H1 (cell line): ENCODE data around the gene HEXIM1. TPM values are rescaled to one million over a fixed set of nuclear protein-coding genes. Genes with fewer than 3 reads are reported as not detected.

Experiments
- CTCF ChIA-PET: fragments of 300-600 bp; sonication (Branson Sonifier 250); formaldehyde crosslinking; loops from one replicate; lab custom pipeline; 2021; ENCODE audit not compliant: partially characterized antibody; lab: Charles Lee
- POLR2A ChIA-PET: fragments of 300-600 bp; sonication (Branson Sonifier 250); formaldehyde crosslinking; loops from one replicate; lab custom pipeline; 2021; ENCODE audit warnings: inconsistent platforms; ENCODE audit not compliant: partially characterized antibody; lab: Charles Lee
- DNase-seq, 2 experiments: peaks; one replicate each; pipeline versions ENCODE4 v3.0.0 to v3.0.0-alpha.2; 2010 to 2022; ENCODE audit warnings: low spot score in 2 of 2, low read depth in 1 of 2, mixed read lengths in 1 of 2
- FAIRE-seq: peaks from 2 replicates; lab custom pipeline; 2011; peaks lifted over from hg19 to GRCh38; lab: Jason Lieb, UNC
- H2AFZ ChIP-seq: 2 replicates; pipeline ENCODE4 v1.8.1; 2012; ENCODE audit warnings: low read length, inconsistent platforms
- H2AK5ac ChIP-seq: 2 replicates; pipeline ENCODE4 v1.6.1; 2013; ENCODE audit warnings: low read depth, low read length
- H2BK120ac ChIP-seq: replicated peaks from 2 replicates; pipeline ENCODE3; 2013; ENCODE audit warnings: low read depth, low read length, inconsistent platforms
- H2BK12ac ChIP-seq: 2 replicates; pipeline ENCODE4 v1.6.1; 2013; ENCODE audit warnings: low read depth, low read length
- H2BK15ac ChIP-seq: 2 replicates; pipeline ENCODE4 v1.6.1; 2013; ENCODE audit warnings: low read length
- H2BK20ac ChIP-seq: 2 replicates; pipeline ENCODE4 v1.6.1; 2013; ENCODE audit warnings: low read length
- H2BK5ac ChIP-seq: 2 replicates; pipeline ENCODE4 v1.6.1; 2013; ENCODE audit warnings: low read depth, low read length
- H3K14ac ChIP-seq: 2 replicates; pipeline ENCODE4 v1.6.1; 2013; ENCODE audit warnings: inconsistent platforms; ENCODE audit not compliant: insufficient read length
- H3K18ac ChIP-seq: 2 replicates; pipeline ENCODE4 v1.6.1; 2013; ENCODE audit warnings: low read length; ENCODE audit errors: extremely low read depth
- H3K23ac ChIP-seq: 2 replicates; pipeline ENCODE4 v1.6.1; 2013; ENCODE audit warnings: inconsistent platforms; ENCODE audit not compliant: insufficient read length
- H3K23me2 ChIP-seq: 2 replicates; pipeline ENCODE4 v1.6.1; 2013; ENCODE audit warnings: low read depth, low read length
- H3K27ac ChIP-seq: 2 replicates; pipeline ENCODE4 v1.6.1; 2011; ENCODE audit warnings: low read depth, low read length, inconsistent platforms
- H3K27me3 ChIP-seq, 4 experiments: replicated peaks in 1 of 4; 1 replicate in 1 of 4; 2 replicates in 3 of 4; pipeline versions ENCODE4 v1.6.1 to v1.8.1; 2011 to 2013; ENCODE audit warnings: low read length in 3 of 4, mild to moderate bottlenecking in 3 of 4, inconsistent platforms in 2 of 4, mixed read lengths in 2 of 4, moderate library complexity in 1 of 4; ENCODE audit not compliant: control insufficient read depth in 3 of 4, insufficient read depth in 3 of 4; ENCODE audit errors: extremely low read depth in 1 of 4
- H3K36me3 ChIP-seq, 4 experiments: 2 replicates each; pipeline versions ENCODE4 v1.6.1 to v1.8.1; 2011 to 2013; ENCODE audit warnings: mild to moderate bottlenecking in 4 of 4, low read length in 3 of 4, moderate library complexity in 2 of 4, control low read depth in 1 of 4, inconsistent platforms in 1 of 4; ENCODE audit not compliant: insufficient read depth in 4 of 4, control insufficient read depth in 2 of 4
- H3K4ac ChIP-seq: replicated peaks from 2 replicates; pipeline ENCODE3; 2013; ENCODE audit warnings: low read length, low read depth, mixed read lengths, inconsistent platforms; ENCODE audit not compliant: insufficient read length
- H3K4me1 ChIP-seq, 4 experiments: replicated peaks in 1 of 4; 1 replicate in 1 of 4; 2 replicates in 3 of 4; pipeline versions ENCODE4 v1.6.1 to v1.8.1; 2011 to 2013; ENCODE audit warnings: low read length in 3 of 4, inconsistent platforms in 2 of 4, mixed read lengths in 1 of 4; ENCODE audit not compliant: insufficient read depth in 4 of 4, control insufficient read depth in 3 of 4
- H3K4me2 ChIP-seq, 2 experiments: 2 replicates each; pipeline versions ENCODE4 v1.6.1 to v1.8.1; 2011 to 2013; ENCODE audit warnings: low read depth in 2 of 2, low read length in 2 of 2, control low read depth in 1 of 2, inconsistent platforms in 1 of 2, mild to moderate bottlenecking in 1 of 2; ENCODE audit not compliant: insufficient read depth in 1 of 2
- H3K4me3 ChIP-seq, 4 experiments: fragments of 200-600, 300-600 bp in 1 of 4; sonication (generic), shearing (Covaris generic), sonication (Bioruptor Twin) in 1 of 4; 2 replicates each; pipeline versions ENCODE4 v1.5.1 to v1.8.1; 2011 to 2016; ENCODE audit warnings: low read length in 4 of 4, low read depth in 3 of 4, control low read depth in 2 of 4, inconsistent platforms in 2 of 4, mild to moderate bottlenecking in 2 of 4, mixed read lengths in 1 of 4, moderate library complexity in 1 of 4; ENCODE audit not compliant: insufficient read depth in 2 of 4; ENCODE audit errors: extremely low read depth in 1 of 4
- H3K56ac ChIP-seq: replicated peaks from 2 replicates; pipeline ENCODE3; 2013; ENCODE audit warnings: low read depth, mild to moderate bottlenecking, mixed read lengths, low read length, inconsistent platforms; ENCODE audit not compliant: insufficient read length
- H3K79me1 ChIP-seq: 2 replicates; pipeline ENCODE4 v1.6.1; 2013; ENCODE audit warnings: low read depth, low read length, control low read depth
- H3K79me2 ChIP-seq, 2 experiments: 2 replicates each; pipeline versions ENCODE4 v1.6.1 to v1.8.1; 2012 to 2013; ENCODE audit warnings: low read length in 2 of 2, mild to moderate bottlenecking in 2 of 2, inconsistent platforms in 1 of 2; ENCODE audit not compliant: insufficient read depth in 2 of 2, control insufficient read depth in 1 of 2
- H3K9ac ChIP-seq, 4 experiments: replicated peaks in 1 of 4; 1 replicate in 1 of 4; 2 replicates in 3 of 4; pipeline versions ENCODE4 v1.6.1 to v1.8.1; 2011 to 2013; ENCODE audit warnings: low read depth in 3 of 4, low read length in 3 of 4, control low read depth in 2 of 4, mild to moderate bottlenecking in 2 of 4, moderate library complexity in 2 of 4, inconsistent platforms in 1 of 4; ENCODE audit errors: extremely low read depth in 1 of 4
- H3K9me3 ChIP-seq, 2 experiments: 2 replicates each; pipeline versions ENCODE4 v1.6.1 to v1.8.1; 2012 to 2013; ENCODE audit warnings: mild to moderate bottlenecking in 2 of 2, moderate library complexity in 2 of 2, control low read depth in 1 of 2, inconsistent platforms in 1 of 2, low read depth in 1 of 2, low read length in 1 of 2, mixed read lengths in 1 of 2; ENCODE audit not compliant: insufficient read depth in 2 of 2
- H4K20me1 ChIP-seq, 2 experiments: replicated peaks in 1 of 2; 2 replicates each; pipeline versions ENCODE3 to v1.8.1; 2011 to 2013; ENCODE audit warnings: inconsistent platforms in 2 of 2, low read length in 2 of 2, mild to moderate bottlenecking in 1 of 2; ENCODE audit not compliant: insufficient read depth in 2 of 2, control insufficient read depth in 1 of 2
- H4K5ac ChIP-seq: 2 replicates; pipeline ENCODE4 v1.6.1; 2013; ENCODE audit warnings: low read length, low read depth, mixed read lengths, inconsistent platforms; ENCODE audit not compliant: insufficient read length
- H4K8ac ChIP-seq: 2 replicates; pipeline ENCODE4 v1.8.0; 2013; ENCODE audit warnings: mild to moderate bottlenecking, moderate library complexity, low read length, inconsistent platforms; ENCODE audit not compliant: insufficient read depth; ENCODE audit errors: extremely low read depth
- H4K91ac ChIP-seq: replicated peaks from 2 replicates; pipeline ENCODE3; 2013; ENCODE audit warnings: low read length, mixed read lengths, inconsistent platforms; ENCODE audit not compliant: insufficient read length
- BCL11A ChIP-seq, 2 experiments: IDR thresholded peaks; one replicate each; pipeline ENCODE4 v1.6.1; 2011; ENCODE audit warnings: low read depth in 2 of 2, low read length in 2 of 2, mild to moderate bottlenecking in 2 of 2
- CHD1 ChIP-seq: IDR thresholded peaks from 2 replicates; pipeline ENCODE4 v1.6.1; 2012; ENCODE audit warnings: low read depth, low read length, improper control_type of control experiment
- CHD2 ChIP-seq: IDR thresholded peaks from 2 replicates; pipeline ENCODE4 v1.6.1; 2012; ENCODE audit warnings: low read length, improper control_type of control experiment
- CTBP2 ChIP-seq: IDR thresholded peaks from 2 replicates; pipeline ENCODE4 v1.7.0; 2011; ENCODE audit warnings: borderline replicate concordance, mild to moderate bottlenecking, moderate library complexity, mixed read lengths, low read length; ENCODE audit not compliant: insufficient read depth, insufficient read length
- NANOG ChIP-seq: IDR thresholded peaks from 2 replicates; pipeline ENCODE4 v1.6.1; 2011; ENCODE audit warnings: low read length, low read depth, mild to moderate bottlenecking, inconsistent platforms; ENCODE audit not compliant: insufficient read depth, poor library complexity, severe bottlenecking
- POU5F1 ChIP-seq: IDR thresholded peaks from 2 replicates; pipeline ENCODE4 v1.6.1; 2011; ENCODE audit warnings: low read depth, mild to moderate bottlenecking, low read length, moderate library complexity
- RNF2 ChIP-seq: fragments of 200-900, 300-1000 bp; sonication (generic); IDR thresholded peaks from 2 replicates; pipeline ENCODE4 v1.7.1; 2016; ENCODE audit warnings: borderline replicate concordance, low read depth, mild to moderate bottlenecking, antibody characterized with exemption, low read length; ENCODE audit not compliant: poor library complexity, severe bottlenecking; ENCODE audit errors: missing control alignments
- whole genome bisulfite sequencing, 2 experiments: shearing (Covaris generic) in 1 of 2; methylation state at CpG; one replicate each; pipeline versions ENCODE4 v1.1.6 to v1.1.7; 2013 to 2015; ENCODE audit warnings: low lambda C conversion rate in 2 of 2, mixed read lengths in 2 of 2, inconsistent platforms in 1 of 2, low coverage in 1 of 2, missing lambda C conversion rate in 1 of 2; ENCODE audit not compliant: insufficient replicate concordance in 2 of 2, insufficient coverage in 1 of 2, insufficient read length in 1 of 2; ENCODE audit errors: extremely low coverage in 1 of 2, missing lambda C conversion rate in 1 of 2; 5-methylcytosine and 5-hydroxymethylcytosine counted together
- polyA plus RNA-seq, 7 experiments: library from polyadenylated mRNA; depleted of rRNA in 3 of 7; stranded (reverse) in 5 of 7; unstranded in 2 of 7; fragments of >200 nt in 5 of 7; fragments of 200-250 nt in 2 of 7; gene quantifications; 1 replicate in 5 of 7; 2 replicates in 1 of 7; 4 replicates in 1 of 7; pipeline versions ENCODE4 v1.2.1 to v1.2.3, GENCODE V29; 2011 to 2013; ENCODE audit warnings: missing spikeins in 2 of 7, mixed read lengths in 2 of 7
- total RNA-seq: library from RNA; stranded (reverse); fragmentation: NEBNext Ultra II Directional; extraction: Animal tissue kit (Norgen Biotek cat#: 25700); gene quantifications from 2 replicates; pipeline ENCODE4 v1.2.1, GENCODE V29; 2021
- TF ChIP-seq, protein P1 (sequence below): IDR thresholded peaks from 2 replicates; pipeline ENCODE4 v1.6.1; 2012; ENCODE audit warnings: low read length, inconsistent platforms

The HEXIM1 gene
- total and polyA plus RNA-seq, 2 of the 8 experiments (the other 6 are each of a cell fraction or from before 2014, with no cell fraction given): 9.1 to 38.3 TPM

DNA sequence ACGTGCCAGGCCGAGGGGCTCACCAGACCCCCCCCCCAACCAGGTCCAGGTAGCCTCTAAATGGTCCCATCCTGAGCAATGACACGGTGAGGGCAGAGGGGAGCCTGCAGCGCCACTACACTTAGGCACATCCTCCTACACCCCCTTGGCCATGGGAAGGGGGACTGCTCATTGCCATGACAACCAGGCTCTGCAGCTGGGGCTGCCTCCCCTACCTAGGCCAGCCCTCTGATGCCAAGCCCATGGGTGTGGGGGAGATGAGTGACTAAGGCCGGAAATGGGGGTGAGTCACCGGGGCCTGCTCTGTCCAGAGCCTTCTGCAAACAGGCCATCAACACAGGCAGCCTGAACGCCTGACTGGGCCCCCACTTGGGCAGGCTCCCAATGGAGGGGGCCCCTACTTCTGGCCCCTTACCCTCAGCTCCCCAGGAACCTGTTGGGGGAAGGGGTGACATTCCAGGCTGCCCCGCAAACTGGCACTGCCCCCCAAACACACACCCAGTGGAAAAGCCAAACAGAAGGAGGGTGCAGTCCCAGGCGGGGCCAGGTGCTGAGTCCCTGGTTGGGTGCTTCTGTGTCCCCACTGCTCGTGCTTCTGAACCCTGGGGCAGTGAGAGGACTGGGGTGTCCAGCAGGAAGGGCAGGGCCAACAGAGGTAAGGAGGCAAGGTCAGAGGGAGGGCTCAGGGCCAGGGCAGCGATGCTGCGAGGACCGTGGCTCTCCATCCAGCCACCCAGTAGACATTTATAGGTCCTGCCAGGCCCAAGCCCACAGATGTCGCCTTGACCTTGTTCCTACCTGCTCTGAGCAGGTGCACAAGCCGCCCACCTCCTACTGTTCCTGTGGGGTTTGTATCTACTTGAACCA lies 24.1 kb upstream of the HEXIM1 start:
- 87% methylated on average over 13 of the region's 15 CpGs; no CpG with 5 or more reads in 1 of the 2 experiments for WGBS, 2 experiments
- no peak overlapping the region for H3K56ac ChIP-seq
- ChIA-PET POLR2A (interaction anchor here (1.0 to 15.8 kb wide), 3 partner anchors 16 to 25 kb away, joined by 3 to 185 read pairs (median 4); partner anchors contain the start of gene HEXIM1), CTCF (interaction anchor here (0.6 to 3.0 kb wide), 8 partner anchors 11 to 194 kb away, joined by 3 to 17 read pairs (median 4); partner anchors contain the start of gene ACBD4)
- no peak overlapping the region for H3K9ac ChIP-seq
- no peak overlapping the region for H2BK15ac ChIP-seq
- FAIRE-seq (no peak), DNase-seq (no peak)
- H3K4me2 ChIP-seq: no peak overlapping the region
- H2BK5ac ChIP-seq: peak overlapping the region; percentile 52; the same call in 1 of the 2 replicates
- no peak overlapping the region for H3K27ac ChIP-seq
- no peak for TF ChIP-seq CHD2
- TF ChIP-seq, protein P1, sequence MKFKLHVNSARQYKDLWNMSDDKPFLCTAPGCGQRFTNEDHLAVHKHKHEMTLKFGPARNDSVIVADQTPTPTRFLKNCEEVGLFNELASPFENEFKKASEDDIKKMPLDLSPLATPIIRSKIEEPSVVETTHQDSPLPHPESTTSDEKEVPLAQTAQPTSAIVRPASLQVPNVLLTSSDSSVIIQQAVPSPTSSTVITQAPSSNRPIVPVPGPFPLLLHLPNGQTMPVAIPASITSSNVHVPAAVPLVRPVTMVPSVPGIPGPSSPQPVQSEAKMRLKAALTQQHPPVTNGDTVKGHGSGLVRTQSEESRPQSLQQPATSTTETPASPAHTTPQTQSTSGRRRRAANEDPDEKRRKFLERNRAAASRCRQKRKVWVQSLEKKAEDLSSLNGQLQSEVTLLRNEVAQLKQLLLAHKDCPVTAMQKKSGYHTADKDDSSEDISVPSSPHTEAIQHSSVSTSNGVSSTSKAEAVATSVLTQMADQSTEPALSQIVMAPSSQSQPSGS: no peak
- no peak for TF ChIP-seq BCL11A (IDR thresholded peaks at IDR 0.05; ENCODE audit: low read depth in 2 of 2, low read length in 2 of 2)
- no peak for TF ChIP-seq POU5F1
- TF ChIP-seq CTBP2: no peak
- TF ChIP-seq NANOG: no peak
- TF ChIP-seq CHD1: no peak
- no peak for TF ChIP-seq RNF2
- no peak overlapping the region for H2BK20ac ChIP-seq
- no peak overlapping the region for H3K4ac ChIP-seq
- peaks cover 2% of the 10 kb centered on the region; the same call in 1 of the 2 replicates for H3K23me2 ChIP-seq
- H4K20me1 ChIP-seq: peaks cover 0 to 5% of the 10 kb centered on the region in 2 experiments
- H4K8ac ChIP-seq: no peak overlapping the region
- H4K5ac ChIP-seq: no peak overlapping the region
- no peaks in the 10 kb centered on the region for H3K9me3 ChIP-seq
- H3K18ac ChIP-seq: no peak overlapping the region
- peaks cover 0 to 18% (median 10%) of the 10 kb centered on the region in 4 experiments; a peak in 5 of 7 replicates for H3K4me1 ChIP-seq
- no peak overlapping the region for H3K4me3 ChIP-seq
- H3K79me1 ChIP-seq: no peaks in the 10 kb centered on the region
- H3K36me3 ChIP-seq: no peaks in the 10 kb centered on the region
- no peak overlapping the region for H3K23ac ChIP-seq
- H2AK5ac ChIP-seq: no peak overlapping the region
- no peaks in the 10 kb centered on the region for H3K79me2 ChIP-seq
- no peak overlapping the region for H3K14ac ChIP-seq
- no peak overlapping the region for H4K91ac ChIP-seq
- no peak overlapping the region for H2AFZ ChIP-seq
- H2BK120ac ChIP-seq: no peak overlapping the region
- H2BK12ac ChIP-seq: peak overlapping the region; percentile 27; the same call in 1 of the 2 replicates
- H3K27me3 ChIP-seq: no peaks in the 10 kb centered on the region
